Testis (tissue), 3 donors: ENCODE data around the gene SEPTIN2. TPM values are rescaled to one million over a fixed set of nuclear protein-coding genes. Genes with fewer than 3 reads are reported as not detected.
A peak's percentile ranks its signal among the peaks of the same experiment; 100 is the strongest.
"Not testable (repeated sequence)": the region's sequence is repeated elsewhere in the genome, so short reads cannot be mapped to it uniquely, and the experiment has no call there.

Source experiments
- DNase-seq: peaks from one replicate; pipeline ENCODE4 v3.0.0-alpha.2; 2019
- H3K27ac ChIP-seq, 2 donors: fragments of 200-600 bp; sonication (generic); one replicate each; pipeline ENCODE4 v1.5.1; 2019
- H3K27me3 ChIP-seq: fragments of 200-600 bp; sonication (generic); one replicate; pipeline ENCODE4 v1.5.1; 2019
- H3K36me3 ChIP-seq: fragments of 200-600 bp; sonication (generic); one replicate; pipeline ENCODE4 v1.5.1; 2017; ENCODE audit warnings: low read depth; ENCODE audit errors: missing control alignments
- H3K4me1 ChIP-seq: fragments of 200-600 bp; sonication (generic); one replicate; pipeline ENCODE4 v1.5.1; 2019
- H3K4me3 ChIP-seq, 2 donors: fragments of 200-600 bp; sonication (generic); one replicate each; pipeline ENCODE4 v1.5.1; 2017 to 2019
- H3K9me3 ChIP-seq: fragments of 200-600 bp; sonication (generic); one replicate; pipeline ENCODE4 v1.5.1; 2017
- CTCF ChIP-seq, 3 experiments: fragments of 450-650 bp in 2 of 3; fragments of 200-600 bp in 1 of 3; sonication (generic) in 1 of 3; IDR thresholded peaks; one replicate each; pipeline ENCODE4 v1.5.1; 2016 to 2019; ENCODE audit warnings: antibody characterized with exemption in 3 of 3, mild to moderate bottlenecking in 2 of 3, moderate library complexity in 1 of 3
- POLR2A ChIP-seq: fragments of 450-650 bp; IDR thresholded peaks from one replicate; pipeline ENCODE4 v1.6.1; 2017; ENCODE audit warnings: antibody characterized with exemption, mild to moderate bottlenecking, moderate library complexity
- WGBS, 2 donors: methylation state at CpG; one replicate each; pipeline ENCODE4 v1.1.5; 2018; 5-methylcytosine and 5-hydroxymethylcytosine counted together
- intact Hi-C: fragments of 100-400 bp; cut with DNase I; formaldehyde crosslinking; loops from one replicate; pipeline ENCODE4 v1.15.1; 2023; ENCODE audit warnings: low total_unique reads
- polyA plus RNA-seq: library from polyadenylated mRNA; stranded (reverse); fragments of 350-450 nt; fragmentation: Illumina TruSeq; extraction: RNeasy Lipid Tissue Mini Kit (QIAGEN cat#74804); gene quantifications from one replicate; pipeline ENCODE4 v1.2.3, GENCODE V29; 2014; ENCODE audit warnings: low read depth, low replicate concordance; ENCODE audit not compliant: insufficient read depth
- total RNA-seq, 2 donors: library from RNA; depleted of rRNA; stranded (reverse); fragments of >200 nt; gene quantifications; one replicate each; pipeline ENCODE4 v1.2.3, GENCODE V29; 2016

Gene SEPTIN2
- total and polyA plus RNA-seq, 3 donors from 2014 or later: 310 to 365 (median 334) TPM

DNA sequence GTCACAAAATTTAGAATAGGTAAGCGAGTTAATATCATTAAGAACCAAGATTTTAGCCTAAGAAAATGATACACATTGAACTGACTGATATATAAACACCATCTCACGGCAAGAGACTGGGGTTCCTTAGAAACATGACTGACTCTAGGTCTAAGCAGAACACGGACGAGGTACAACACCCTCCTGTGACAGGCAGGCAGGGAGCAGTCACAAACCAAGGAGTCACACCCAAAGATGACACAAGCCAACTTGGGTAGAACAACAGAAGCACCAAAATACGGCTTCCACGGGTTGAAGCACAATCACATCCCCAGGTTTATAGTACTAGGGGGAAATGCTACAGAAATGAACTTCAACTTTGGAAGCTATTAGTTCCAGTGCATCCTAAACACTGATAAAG lies 24.6 kb upstream of the SEPTIN2 start:
- no peaks in the 10 kb centered on the region for H3K9me3 ChIP-seq
- H3K4me1 ChIP-seq: peaks cover 10% of the 10 kb centered on the region
- no peak for DNase-seq
- WGBS, 2 donors: 86 to 93% methylated on average over 6 of the region's 6 CpGs
- TF ChIP-seq CTCF (IDR thresholded peaks at IDR 0.05) (no peak), POLR2A (no peak)
- no peaks in the 10 kb centered on the region for H3K27me3 ChIP-seq
- intact Hi-C loops: no loop called here
- H3K36me3 ChIP-seq: no peaks in the 10 kb centered on the region
- no peak overlapping the region for H3K27ac ChIP-seq
- H3K4me3 ChIP-seq: no peak overlapping the region

GRCh38 chr2:241291977-241292376 lies 23.7 kb upstream of the SEPTIN2 start:
- Histone ChIP-seq H3K4me3 (no peak overlapping the region), H3K36me3 (no peaks in the 10 kb centered on the region), H3K27ac (no peak overlapping the region), H3K9me3 (no peaks in the 10 kb centered on the region), H3K27me3 (no peaks in the 10 kb centered on the region), H3K4me1 (peaks cover 10% of the 10 kb centered on the region)
- intact Hi-C loops: no loop called here
- TF ChIP-seq POLR2A (no peak), CTCF (IDR thresholded peaks at IDR 0.05) (no peak)
- 79 to 85% methylated on average over 6 of the region's 6 CpGs for WGBS, 2 donors
- no peak for DNase-seq

DNA sequence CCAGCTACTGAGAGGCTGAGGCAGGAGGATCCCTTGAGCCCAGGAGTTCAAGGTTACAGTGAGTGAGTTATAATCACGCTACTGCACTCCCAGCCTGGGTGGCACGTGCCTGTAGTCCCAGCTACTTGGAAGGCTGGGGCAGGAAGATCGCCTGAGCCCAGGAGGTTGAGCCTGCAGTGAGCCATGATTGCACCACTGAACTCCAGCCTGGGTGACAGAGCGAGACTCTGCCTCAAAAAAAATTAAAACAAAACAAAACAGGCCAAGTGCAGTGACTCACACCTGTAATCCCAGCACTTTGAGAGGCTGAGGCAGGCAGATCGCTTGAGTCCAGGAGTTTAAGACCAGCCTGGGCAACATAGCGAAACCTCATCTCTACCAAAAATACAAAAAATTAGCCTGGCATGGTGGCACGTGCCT lies 22.3 kb upstream of the SEPTIN2 start:
- H3K36me3 ChIP-seq, H3K27ac ChIP-seq, H3K4me3 ChIP-seq, H3K4me1 ChIP-seq, intact Hi-C loops, H3K9me3 ChIP-seq, H3K27me3 ChIP-seq: not testable (repeated sequence)
- peak; percentile 52 for DNase-seq
- 65 to 73% methylated on average over 7 of the region's 7 CpGs for WGBS, 2 donors

GRCh38 chr2:241295326-241296095 lies 20.2 kb upstream of the SEPTIN2 start:
- no peak for TF ChIP-seq CTCF (IDR thresholded peaks at IDR 0.05)
- TF ChIP-seq POLR2A: no peak
- intact Hi-C loops: no loop called here
- peaks cover 6% of the 10 kb centered on the region for H3K4me1 ChIP-seq
- H3K4me3 ChIP-seq: no peak overlapping the region
- DNase-seq: no peak
- WGBS, 2 donors: 76 to 80% methylated on average over 7 of the region's 7 CpGs
- H3K36me3 ChIP-seq: no peaks in the 10 kb centered on the region
- no peak overlapping the region for H3K27ac ChIP-seq
- no peaks in the 10 kb centered on the region for H3K27me3 ChIP-seq
- no peaks in the 10 kb centered on the region for H3K9me3 ChIP-seq

GRCh38 chr2:241296767-241297166 lies 19.0 kb upstream of the SEPTIN2 start:
- no peak for DNase-seq
- no peak for TF ChIP-seq POLR2A
- no peak for TF ChIP-seq CTCF (IDR thresholded peaks at IDR 0.05)
- intact Hi-C loops: no loop called here
- Histone ChIP-seq H3K36me3 (no peaks in the 10 kb centered on the region), H3K4me1 (peaks cover 6% of the 10 kb centered on the region), H3K4me3 (no peak overlapping the region), H3K9me3 (no peaks in the 10 kb centered on the region), H3K27me3 (no peaks in the 10 kb centered on the region), H3K27ac (no peak overlapping the region)
- WGBS, 2 donors: 95 to 97% methylated on average over 8 of the region's 8 CpGs
